Thyroid gland (tissue), 4 donors: ENCODE results near the gene OGFR.

Source experiments
- POLR2A ChIP-seq, 2 donors: fragments of 450-650 bp; IDR thresholded peaks; one replicate each; pipeline ENCODE4 v1.6.1; 2017; ENCODE audit warnings: antibody characterized with exemption in 2 of 2, mild to moderate bottlenecking in 2 of 2, moderate library complexity in 1 of 2
- TF ChIP-seq, protein P1 (sequence below), 6 experiments: fragments of 200-600 bp in 3 of 6; fragments of 450-650 bp in 3 of 6; sonication (generic) in 3 of 6; IDR thresholded peaks; one replicate each; pipeline ENCODE4 v1.5.1; 2016 to 2019; ENCODE audit warnings: antibody characterized with exemption in 6 of 6, mild to moderate bottlenecking in 2 of 6, inconsistent platforms in 1 of 6, moderate library complexity in 1 of 6

DNA sequence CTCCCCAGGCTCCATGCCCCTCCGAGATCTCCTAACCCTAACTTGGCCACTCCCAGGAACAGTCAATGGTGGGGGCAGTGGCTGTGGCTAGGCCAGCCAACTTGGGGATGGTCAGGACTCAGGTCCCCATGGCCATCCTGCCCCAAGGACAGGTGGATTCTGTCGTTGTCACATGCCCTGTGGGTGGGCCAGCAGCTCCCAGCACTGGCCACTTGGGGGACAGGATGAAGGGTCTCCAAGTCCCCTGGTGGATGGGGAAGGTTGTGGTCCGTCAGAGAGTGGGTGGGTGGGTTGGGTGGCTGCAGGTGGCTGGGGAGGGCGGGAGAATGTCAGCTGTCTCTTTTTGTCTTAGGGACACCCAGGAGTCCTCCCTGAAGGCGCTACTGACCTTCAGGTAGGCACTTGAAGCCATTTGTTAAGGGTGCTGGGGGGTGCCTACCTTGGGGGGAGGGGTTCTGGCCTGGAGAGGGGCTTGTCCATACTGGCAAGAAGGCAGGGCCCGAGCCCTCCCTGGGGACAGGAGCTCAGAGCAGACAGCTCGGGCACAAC, 17.7 kb downstream of the OGFR start:
- TF ChIP-seq, protein P1, sequence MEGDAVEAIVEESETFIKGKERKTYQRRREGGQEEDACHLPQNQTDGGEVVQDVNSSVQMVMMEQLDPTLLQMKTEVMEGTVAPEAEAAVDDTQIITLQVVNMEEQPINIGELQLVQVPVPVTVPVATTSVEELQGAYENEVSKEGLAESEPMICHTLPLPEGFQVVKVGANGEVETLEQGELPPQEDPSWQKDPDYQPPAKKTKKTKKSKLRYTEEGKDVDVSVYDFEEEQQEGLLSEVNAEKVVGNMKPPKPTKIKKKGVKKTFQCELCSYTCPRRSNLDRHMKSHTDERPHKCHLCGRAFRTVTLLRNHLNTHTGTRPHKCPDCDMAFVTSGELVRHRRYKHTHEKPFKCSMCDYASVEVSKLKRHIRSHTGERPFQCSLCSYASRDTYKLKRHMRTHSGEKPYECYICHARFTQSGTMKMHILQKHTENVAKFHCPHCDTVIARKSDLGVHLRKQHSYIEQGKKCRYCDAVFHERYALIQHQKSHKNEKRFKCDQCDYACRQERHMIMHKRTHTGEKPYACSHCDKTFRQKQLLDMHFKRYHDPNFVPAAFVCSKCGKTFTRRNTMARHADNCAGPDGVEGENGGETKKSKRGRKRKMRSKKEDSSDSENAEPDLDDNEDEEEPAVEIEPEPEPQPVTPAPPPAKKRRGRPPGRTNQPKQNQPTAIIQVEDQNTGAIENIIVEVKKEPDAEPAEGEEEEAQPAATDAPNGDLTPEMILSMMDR (IDR thresholded peaks at IDR 0.05): no peak
- TF ChIP-seq POLR2A (IDR thresholded peaks at IDR 0.05): no peak
